GM23338 (cell line): ENCODE data around the gene SYT12. TPM values are rescaled to one million over a fixed set of nuclear protein-coding genes. Genes with fewer than 3 reads are reported as not detected.

ENCODE experiments used
- ATAC-seq: fragments of 200-7000 bp; cut with Tn5 transposase; 3 replicates; pipeline ENCODE4 v1.9.1; 2020
- DNase-seq: peaks from one replicate; pipeline ENCODE4 v3.0.0-alpha.2; 2015; ENCODE audit warnings: low spot score
- H2AFZ ChIP-seq: fragments of 200-600 bp; sonication (generic); 2 replicates; pipeline ENCODE4 v1.8.0; 2016; ENCODE audit warnings: antibody characterized with exemption, mild to moderate bottlenecking, moderate library complexity
- H3F3A ChIP-seq: fragments of 200-600 bp; sonication (generic); replicated peaks from 2 replicates; pipeline ENCODE4 v1.8.0; 2017; ENCODE audit warnings: antibody characterized with exemption, mixed run types, low read depth
- H3K27ac ChIP-seq: fragments of 200-600 bp; sonication (generic); 2 replicates; pipeline ENCODE4 v1.6.1; 2016; ENCODE audit warnings: low read depth
- H3K27me3 ChIP-seq: fragments of 200-600 bp; sonication (generic); 2 replicates; pipeline ENCODE4 v1.8.0; 2016; ENCODE audit warnings: mild to moderate bottlenecking, mixed run types, moderate library complexity; ENCODE audit not compliant: insufficient read depth
- H3K36me3 ChIP-seq: fragments of 200-600 bp; sonication (generic); 2 replicates; pipeline ENCODE4 v1.8.0; 2016; ENCODE audit warnings: mild to moderate bottlenecking; ENCODE audit not compliant: insufficient read depth
- H3K4me1 ChIP-seq: fragments of 200-600 bp; sonication (generic); 2 replicates; pipeline ENCODE4 v1.8.0; 2016; ENCODE audit warnings: mild to moderate bottlenecking, moderate library complexity; ENCODE audit not compliant: insufficient read depth
- H3K4me2 ChIP-seq: fragments of 200-600 bp; sonication (generic); 2 replicates; pipeline ENCODE4 v1.7.1; 2017; ENCODE audit warnings: mixed run types
- H3K4me3 ChIP-seq: fragments of 200-600 bp; sonication (generic); 2 replicates; pipeline ENCODE4 v1.6.1; 2016; ENCODE audit warnings: mixed run types
- H3K79me2 ChIP-seq: fragments of 200-600 bp; sonication (generic); replicated peaks from 2 replicates; pipeline ENCODE4 v1.8.0; 2017; ENCODE audit warnings: mild to moderate bottlenecking; ENCODE audit not compliant: insufficient read depth
- H3K9me2 ChIP-seq: fragments of 200-600 bp; sonication (generic); 2 replicates; pipeline ENCODE4 v1.8.0; 2017; ENCODE audit not compliant: insufficient read depth
- H4K20me1 ChIP-seq: fragments of 200-600 bp; sonication (generic); replicated peaks from 2 replicates; pipeline ENCODE4 v1.8.0; 2017; ENCODE audit warnings: mild to moderate bottlenecking; ENCODE audit not compliant: insufficient read depth
- H3K27ac Mint-ChIP-seq: 2 replicates; pipeline ENCODE4 v1.8.0; 2020; ENCODE audit warnings: inconsistent platforms, mild to moderate bottlenecking, moderate library complexity, mixed read lengths
- H3K27me3 Mint-ChIP-seq: 3 replicates; pipeline ENCODE4 v1.8.0; 2022; ENCODE audit warnings: low read depth, mild to moderate bottlenecking, moderate library complexity, mixed read lengths, inconsistent platforms; ENCODE audit not compliant: insufficient read depth, poor library complexity
- H3K36me3 Mint-ChIP-seq: 3 replicates; pipeline ENCODE4 v1.8.0; 2021; ENCODE audit warnings: low read depth, mild to moderate bottlenecking, inconsistent platforms, moderate library complexity, mixed read lengths
- H3K4me1 Mint-ChIP-seq: 3 replicates; pipeline ENCODE4 v1.8.0; 2020; ENCODE audit warnings: mild to moderate bottlenecking, inconsistent platforms, mixed read lengths
- H3K4me3 Mint-ChIP-seq: 3 replicates; pipeline ENCODE4 v1.8.0; 2021; ENCODE audit warnings: moderate library complexity, mild to moderate bottlenecking, inconsistent platforms, mixed read lengths
- H3K9me3 Mint-ChIP-seq: 3 replicates; pipeline ENCODE4 v1.8.0; 2020; ENCODE audit warnings: moderate library complexity, mild to moderate bottlenecking, inconsistent platforms, mixed read lengths
- CTCF ChIP-seq, 2 experiments: fragments of 200-600 bp in 1 of 2; sonication (generic) in 1 of 2; conservative IDR thresholded peaks; 2 replicates each; pipeline versions ENCODE4 v1.5.1 to v1.6.1; 2016 to 2017; ENCODE audit warnings: antibody characterized with exemption in 2 of 2, low read depth in 2 of 2, mild to moderate bottlenecking in 2 of 2, moderate library complexity in 1 of 2
- ETS1 ChIP-seq: IDR thresholded peaks from 2 replicates; pipeline ENCODE4 v1.6.1; 2016; ENCODE audit warnings: antibody characterized with exemption
- EZH2 ChIP-seq: fragments of 200-600 bp; sonication (generic); IDR thresholded peaks from one replicate; pipeline ENCODE4 v1.8.0; 2017; ENCODE audit warnings: antibody characterized with exemption, mild to moderate bottlenecking, low read depth; ENCODE audit not compliant: unreplicated experiment
- JUNB ChIP-seq: IDR thresholded peaks from one replicate; pipeline ENCODE4 v1.6.1; 2016; ENCODE audit warnings: antibody characterized with exemption; ENCODE audit not compliant: unreplicated experiment
- NANOG ChIP-seq: IDR thresholded peaks from 2 replicates; pipeline ENCODE4 v1.6.1; 2016; ENCODE audit warnings: antibody characterized with exemption, borderline replicate concordance
- ZNF114 ChIP-seq: fragments of 250-450 bp; sonication (Bioruptor Pico); IDR thresholded peaks from 2 replicates; pipeline ENCODE4 v1.5.0; 2020; ENCODE audit warnings: mild to moderate bottlenecking, moderate library complexity
- polyA plus RNA-seq: library from polyadenylated mRNA; unstranded; fragments of >200 nt; fragmentation: Nextera tagmentation; extraction: Ambion mirVana; gene quantifications from 2 replicates; pipeline ENCODE4 v1.2.1, GENCODE V29; 2016
- total RNA-seq: library from RNA; depleted of rRNA; stranded (reverse); fragments of >200 nt; shearing (Covaris generic); gene quantifications from 2 replicates; pipeline ENCODE4 v1.2.3, GENCODE V29; 2014
- TF ChIP-seq, protein P1 (sequence below): IDR thresholded peaks from one replicate; pipeline ENCODE4 v1.6.1; 2018; ENCODE audit warnings: antibody characterized with exemption; ENCODE audit not compliant: unreplicated experiment

SYT12 gene
- total and polyA plus RNA-seq, 2 experiments from 2014 or later: 0.92 to 2.5 TPM

- TF ChIP-seq, protein P1, sequence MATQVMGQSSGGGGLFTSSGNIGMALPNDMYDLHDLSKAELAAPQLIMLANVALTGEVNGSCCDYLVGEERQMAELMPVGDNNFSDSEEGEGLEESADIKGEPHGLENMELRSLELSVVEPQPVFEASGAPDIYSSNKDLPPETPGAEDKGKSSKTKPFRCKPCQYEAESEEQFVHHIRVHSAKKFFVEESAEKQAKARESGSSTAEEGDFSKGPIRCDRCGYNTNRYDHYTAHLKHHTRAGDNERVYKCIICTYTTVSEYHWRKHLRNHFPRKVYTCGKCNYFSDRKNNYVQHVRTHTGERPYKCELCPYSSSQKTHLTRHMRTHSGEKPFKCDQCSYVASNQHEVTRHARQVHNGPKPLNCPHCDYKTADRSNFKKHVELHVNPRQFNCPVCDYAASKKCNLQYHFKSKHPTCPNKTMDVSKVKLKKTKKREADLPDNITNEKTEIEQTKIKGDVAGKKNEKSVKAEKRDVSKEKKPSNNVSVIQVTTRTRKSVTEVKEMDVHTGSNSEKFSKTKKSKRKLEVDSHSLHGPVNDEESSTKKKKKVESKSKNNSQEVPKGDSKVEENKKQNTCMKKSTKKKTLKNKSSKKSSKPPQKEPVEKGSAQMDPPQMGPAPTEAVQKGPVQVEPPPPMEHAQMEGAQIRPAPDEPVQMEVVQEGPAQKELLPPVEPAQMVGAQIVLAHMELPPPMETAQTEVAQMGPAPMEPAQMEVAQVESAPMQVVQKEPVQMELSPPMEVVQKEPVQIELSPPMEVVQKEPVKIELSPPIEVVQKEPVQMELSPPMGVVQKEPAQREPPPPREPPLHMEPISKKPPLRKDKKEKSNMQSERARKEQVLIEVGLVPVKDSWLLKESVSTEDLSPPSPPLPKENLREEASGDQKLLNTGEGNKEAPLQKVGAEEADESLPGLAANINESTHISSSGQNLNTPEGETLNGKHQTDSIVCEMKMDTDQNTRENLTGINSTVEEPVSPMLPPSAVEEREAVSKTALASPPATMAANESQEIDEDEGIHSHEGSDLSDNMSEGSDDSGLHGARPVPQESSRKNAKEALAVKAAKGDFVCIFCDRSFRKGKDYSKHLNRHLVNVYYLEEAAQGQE: no peak
- TF ChIP-seq JUNB (no peak), NANOG (no peak), ETS1 (no peak), EZH2 (no peak)
These were observed 53.3 kb downstream of the SYT12 start (continued) for GRCh38 chr11:67076202-67076601.

- Histone ChIP-seq H3K36me3 (no peaks in the 10 kb centered on the region), H3K79me2 (no peaks in the 10 kb centered on the region), H3K9me2 (no peaks in the 10 kb centered on the region), H3K27ac (no peak overlapping the region), H3K4me1 (peaks cover 7% of the 10 kb centered on the region; the same call in 1 of the 2 replicates), H3K4me3 (no peak overlapping the region), H3K27me3 (no peaks in the 10 kb centered on the region), H3F3A (no peaks in the 10 kb centered on the region), H2AFZ (no peak overlapping the region), H4K20me1 (no peaks in the 10 kb centered on the region), H3K4me2 (no peak overlapping the region)
- ATAC-seq: no peak
- Mint-ChIP-seq H3K4me3 (no peak overlapping the region; the same call in 2 of the 3 replicates), H3K27me3 (peaks cover 19% of the 10 kb centered on the region), H3K27ac (no peak overlapping the region), H3K36me3 (no peaks in the 10 kb centered on the region), H3K9me3 (no peaks in the 10 kb centered on the region), H3K4me1 (peaks cover 19% of the 10 kb centered on the region)
- DNase-seq: no peak
- no peak for TF ChIP-seq JUNB
These were observed 56.3 kb downstream of the SYT12 start for GRCh38 chr11:67079065-67079705.

DNA sequence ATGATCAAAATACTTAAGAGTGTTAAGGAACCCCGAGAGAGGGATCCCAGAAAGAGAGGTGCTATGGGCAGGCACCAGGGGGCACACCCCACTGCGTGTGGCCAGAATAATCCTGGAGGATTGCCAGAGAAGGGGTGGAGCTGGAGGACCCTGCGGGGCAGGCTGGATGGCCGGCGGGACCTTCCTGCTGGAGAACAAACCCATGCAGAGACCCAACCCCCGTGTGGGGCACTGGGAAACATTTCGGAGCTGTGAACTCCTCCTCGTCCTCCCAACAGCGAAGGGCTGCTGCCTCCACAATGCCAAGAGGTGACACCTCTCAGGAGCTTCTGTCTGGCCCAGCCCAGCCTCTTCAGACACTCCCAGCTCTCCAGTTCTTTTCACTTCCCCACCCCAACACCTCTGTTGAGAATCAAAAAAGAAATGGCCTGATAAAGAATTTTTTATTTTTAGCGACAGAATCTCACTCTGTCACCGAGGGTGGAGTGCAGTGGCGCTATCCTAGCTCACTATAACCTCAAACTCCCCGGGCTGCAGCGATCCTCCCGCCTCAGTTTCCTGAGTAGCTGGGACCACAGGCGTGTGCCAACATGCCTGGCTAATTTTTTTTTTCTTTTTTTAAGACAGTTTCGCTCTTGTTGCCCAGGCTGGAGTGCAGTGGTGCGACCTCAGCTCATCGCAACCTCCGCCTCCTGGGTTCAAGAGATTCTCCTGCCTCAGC, 59.3 kb downstream of the SYT12 start:
- H2AFZ ChIP-seq: peak overlapping the region; percentile 91
- H3K4me3 ChIP-seq: peak overlapping the region; percentile 43
- no peaks in the 10 kb centered on the region for H3K79me2 ChIP-seq
- peak overlapping the region; percentile 71 for H3K4me2 ChIP-seq
- H3K27me3 ChIP-seq: no peaks in the 10 kb centered on the region
- Mint-ChIP-seq H3K4me3 (peak overlapping the region; percentile 55; the same call in 2 of the 3 replicates), H3K9me3 (no peaks in the 10 kb centered on the region), H3K27me3 (peaks cover 10% of the 10 kb centered on the region), H3K27ac (no peak overlapping the region), H3K4me1 (peaks cover 16% of the 10 kb centered on the region), H3K36me3 (no peaks in the 10 kb centered on the region)
- H4K20me1 ChIP-seq: no peaks in the 10 kb centered on the region
- ATAC-seq: peak; percentile 68
- no peaks in the 10 kb centered on the region for H3K9me2 ChIP-seq
- peaks cover 7% of the 10 kb centered on the region; the same call in 1 of the 2 replicates for H3K4me1 ChIP-seq
- DNase-seq: peak; percentile 61
- no peak overlapping the region for H3K27ac ChIP-seq
- peak in 1 of 2 experiments; percentile 57; a peak in 2 of 4 replicates for TF ChIP-seq CTCF (conservative IDR thresholded peaks at IDR 0.05; ENCODE audit: low read depth in 2 of 2)
- TF ChIP-seq ZNF114 (CRISPR knock-in tag): no peak
- H3K36me3 ChIP-seq: no peaks in the 10 kb centered on the region
- no peaks in the 10 kb centered on the region for H3F3A ChIP-seq
